Renal cortical epithelial cell (primary cell): Measurements from ENCODE around the gene GSG1. TPM values are rescaled to one million over a fixed set of nuclear protein-coding genes. Genes with fewer than 3 reads are reported as not detected.
A peak's percentile ranks its signal among the peaks of the same experiment; 100 is the strongest.
"Not testable (repeated sequence)": the region's sequence is repeated elsewhere in the genome, so short reads cannot be mapped to it uniquely, and the experiment has no call there.

Source experiments
- DNase-seq: peaks from one replicate; pipeline ENCODE4 v3.0.0-alpha.2; 2011; ENCODE audit warnings: low read depth
- total RNA-seq: library from RNA; depleted of rRNA; stranded (reverse); fragments of >200 nt; gene quantifications from 2 replicates; pipeline ENCODE4 v1.2.3, GENCODE V29; 2014

Gene GSG1
- total RNA-seq, 1 donor from 2014 or later: 5.1 TPM

DNA sequence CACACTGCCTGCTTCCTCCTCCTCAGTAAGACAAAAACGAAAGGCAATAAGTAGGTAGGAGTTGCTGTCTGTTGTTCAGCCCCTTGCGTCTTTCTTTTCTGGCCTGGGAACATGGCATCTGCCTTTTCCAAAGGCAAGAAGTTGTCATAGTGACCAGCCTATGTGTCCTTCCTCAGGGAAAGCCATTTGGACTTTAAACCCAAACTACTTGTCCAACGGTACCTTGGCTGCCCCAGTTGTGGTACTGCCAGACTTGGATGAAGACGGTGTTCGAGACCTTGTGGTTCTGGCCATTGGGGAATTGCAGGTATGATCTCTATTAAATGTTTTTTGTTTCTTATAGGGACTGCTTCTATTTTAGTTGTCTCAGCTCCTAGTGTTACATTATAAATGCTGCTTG is 40.8 kb downstream of the GSG1 start:
- no peak for DNase-seq

- DNase-seq: no peak
Measured at GRCh38 chr12:13061377-13061776, 42.1 kb downstream of the GSG1 start.

DNA sequence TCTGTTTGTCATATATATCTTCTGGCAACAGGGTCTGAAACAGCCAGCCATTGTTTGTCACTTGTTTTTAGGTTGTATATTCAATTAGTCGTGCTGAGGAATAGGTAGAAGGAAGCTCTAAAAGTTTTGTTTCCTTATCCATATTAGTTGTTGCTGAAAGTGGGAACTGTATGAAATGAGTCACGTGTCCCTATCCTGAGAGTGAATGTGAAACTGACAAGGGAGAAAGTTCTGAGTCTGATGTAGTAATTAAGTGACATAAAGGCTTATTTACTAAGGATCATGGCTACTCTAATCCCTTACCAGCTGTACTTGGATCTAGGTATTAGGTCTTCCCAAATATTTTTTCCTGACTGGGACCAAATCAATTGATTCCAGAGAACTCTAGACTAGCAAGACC is 42.9 kb downstream of the GSG1 start:
- DNase-seq: peak; percentile 10

DNA sequence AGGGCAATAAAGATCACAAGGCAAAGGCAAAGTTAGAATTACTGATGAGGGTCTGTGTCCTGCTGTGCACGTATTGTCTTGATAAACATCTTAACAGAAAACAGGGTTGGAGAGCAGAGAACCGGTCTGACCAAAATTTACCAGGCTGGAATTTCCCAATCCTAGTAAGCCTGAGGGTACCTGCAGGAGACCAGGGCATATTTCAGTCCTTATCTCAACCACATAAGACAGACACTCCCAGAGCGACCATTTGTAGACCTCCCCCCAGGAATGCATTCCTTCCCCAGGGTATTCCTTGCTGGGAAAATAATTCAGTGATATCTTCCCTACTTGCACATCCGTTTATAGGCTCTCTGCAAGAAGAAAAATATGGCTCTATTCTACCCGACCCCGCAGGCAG is 49.9 kb downstream of the GSG1 start:
- not testable (repeated sequence) for DNase-seq

DNA sequence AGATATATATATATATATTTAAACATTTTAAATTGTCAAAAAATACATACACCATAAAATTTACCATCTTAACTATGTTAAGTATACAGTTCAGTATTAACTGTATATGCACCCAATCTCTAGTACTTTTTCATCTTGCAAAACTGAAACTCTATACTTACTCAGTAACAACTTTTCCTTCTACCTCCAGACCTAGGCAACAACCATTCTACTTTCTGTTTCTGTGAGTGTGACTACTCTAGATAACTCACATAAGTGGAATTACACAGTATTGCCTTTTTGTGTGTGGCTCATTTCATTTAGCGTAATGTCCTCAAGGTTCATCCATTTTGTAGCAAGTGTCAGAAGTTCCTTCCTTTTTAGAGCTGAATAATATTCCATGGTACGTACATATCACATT is 51.0 kb downstream of the GSG1 start:
- DNase-seq: no peak

DNA sequence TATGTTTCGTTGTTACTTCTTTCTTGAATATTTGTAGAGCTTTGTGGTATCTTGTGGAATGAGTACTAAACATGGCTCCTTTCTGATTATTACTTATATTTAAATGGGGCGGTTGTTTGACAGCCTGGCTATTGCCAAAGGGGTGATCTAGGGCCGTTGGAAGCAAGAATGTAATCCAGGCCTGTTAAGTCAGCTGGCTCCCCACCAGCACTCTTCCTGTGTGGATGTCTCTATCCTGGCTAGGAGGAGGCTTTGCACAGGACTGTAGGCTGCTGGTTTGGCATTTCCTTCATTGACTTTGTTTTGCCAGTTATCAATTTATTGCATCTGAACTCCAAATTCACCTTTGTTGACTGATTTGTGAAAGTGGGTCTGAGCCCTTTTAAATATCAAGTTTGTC is 53.7 kb downstream of the GSG1 start:
- DNase-seq: no peak

- peak; percentile 17 for DNase-seq
Measured at GRCh38 chr12:13046964-13047363, 56.5 kb downstream of the GSG1 start.

DNA sequence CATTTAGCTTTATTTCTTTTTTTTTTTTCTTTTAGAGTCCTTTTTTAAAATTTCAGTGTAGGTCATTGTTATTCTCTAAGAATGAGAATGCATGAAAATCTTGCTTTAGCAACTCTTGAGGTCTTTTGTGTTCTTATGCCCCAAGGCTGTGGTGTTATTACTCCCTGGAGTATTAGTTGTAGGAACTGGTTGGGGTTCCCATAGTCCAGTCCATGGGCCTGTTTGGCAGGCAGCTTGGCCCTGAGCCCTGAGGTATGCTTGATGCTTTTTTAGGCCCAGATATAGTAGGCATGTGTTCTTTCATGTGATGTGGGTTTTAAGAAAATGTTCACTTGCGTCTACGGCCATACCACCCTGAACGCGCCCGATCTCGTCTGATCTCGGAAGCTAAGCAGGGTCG is 57.7 kb downstream of the GSG1 start:
- DNase-seq: no peak

- DNase-seq: peak; percentile 2
Measured at GRCh38 chr12:13044906-13045299, 58.6 kb downstream of the GSG1 start.

GRCh38 chr12:13044002-13044905 is 59.2 kb downstream of the GSG1 start, which contains the start of gene FAM234B:
FAM234B (plus strand) TSS chr12:13044381; CDS start chr12:13044404, 23 bp downstream.
- DNase-seq: peak; percentile 65

DNA sequence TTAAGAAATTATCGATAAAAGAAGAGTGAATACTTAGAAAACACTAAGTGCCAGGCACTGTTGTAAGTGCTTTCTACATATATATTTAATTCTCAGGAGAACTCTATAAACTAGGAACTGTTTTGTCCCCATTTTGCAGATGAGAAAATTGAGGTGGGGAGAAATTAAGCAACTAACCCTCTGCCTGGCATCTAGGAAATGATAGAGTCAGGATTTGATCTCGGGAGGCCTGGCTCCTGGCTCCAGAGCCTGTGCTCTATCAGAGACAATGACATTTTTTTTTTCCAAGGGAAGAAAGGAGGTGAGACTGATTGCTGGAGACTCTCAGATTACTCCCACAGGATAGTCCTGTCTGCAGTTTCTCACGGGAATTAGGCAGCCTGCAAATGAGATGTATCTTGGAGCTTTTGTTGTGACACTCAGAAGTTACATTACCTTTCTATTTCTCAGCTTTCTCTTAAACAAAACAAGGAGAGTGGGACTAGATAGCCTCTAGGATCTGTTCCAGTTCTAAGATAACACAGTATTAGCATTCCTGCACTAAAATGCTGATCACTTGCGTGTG is 60.7 kb downstream of the GSG1 start:
- DNase-seq: no peak

DNA sequence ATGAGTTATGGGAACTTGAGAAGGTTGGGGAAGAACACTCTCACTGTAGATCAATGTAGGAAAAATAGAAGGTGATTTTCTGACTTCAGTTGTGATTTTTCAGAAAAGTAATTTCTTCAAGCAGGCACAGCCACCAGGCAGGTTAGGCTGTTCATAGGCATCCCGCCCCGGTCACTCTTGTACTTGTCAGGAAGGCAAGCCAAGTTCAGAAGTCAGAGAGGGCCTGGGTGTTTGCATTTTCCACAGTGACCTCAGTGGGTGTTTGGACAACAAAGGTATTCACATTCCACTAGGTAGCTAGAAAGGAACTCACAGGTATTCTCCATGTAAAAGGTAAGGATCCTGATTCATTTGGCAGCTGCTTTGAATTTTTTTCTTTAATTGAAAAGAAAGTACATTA is 62.2 kb downstream of the GSG1 start:
- DNase-seq: no peak

- DNase-seq: peak; percentile 3
Measured at GRCh38 chr12:13039328-13039956, 64.0 kb downstream of the GSG1 start.

DNA sequence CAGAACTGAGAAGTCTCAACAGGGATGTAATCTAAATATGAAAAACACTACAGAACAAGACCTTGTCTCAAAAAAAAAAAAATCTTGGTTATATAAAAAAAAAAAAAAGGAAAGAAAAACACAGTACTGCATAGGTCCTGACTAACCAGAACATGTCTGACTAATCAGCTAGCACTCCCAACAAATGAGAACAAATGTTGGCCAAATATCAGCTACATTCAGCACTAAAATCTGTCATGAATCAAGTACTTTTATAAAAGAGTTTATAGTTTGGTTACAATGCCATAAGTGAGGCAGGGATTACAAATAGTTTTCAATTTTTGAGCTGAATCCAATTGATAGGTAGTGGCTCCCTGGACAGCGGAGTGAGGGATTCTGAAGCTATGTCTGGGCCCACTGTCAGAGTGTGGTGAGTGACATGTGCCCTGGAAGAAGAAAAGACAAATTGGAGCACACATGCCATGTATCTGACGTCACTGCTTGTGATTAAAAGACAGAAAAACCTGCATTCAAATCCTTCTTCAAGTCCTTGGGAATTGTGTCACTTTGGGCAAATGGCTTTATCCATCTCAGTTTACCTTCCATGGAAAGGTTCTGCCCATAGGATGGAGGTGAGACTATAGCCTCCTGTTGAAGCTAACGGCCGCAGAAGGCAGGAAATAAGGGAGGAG is 64.8 kb downstream of the GSG1 start:
- peak; percentile 40 for DNase-seq

DNA sequence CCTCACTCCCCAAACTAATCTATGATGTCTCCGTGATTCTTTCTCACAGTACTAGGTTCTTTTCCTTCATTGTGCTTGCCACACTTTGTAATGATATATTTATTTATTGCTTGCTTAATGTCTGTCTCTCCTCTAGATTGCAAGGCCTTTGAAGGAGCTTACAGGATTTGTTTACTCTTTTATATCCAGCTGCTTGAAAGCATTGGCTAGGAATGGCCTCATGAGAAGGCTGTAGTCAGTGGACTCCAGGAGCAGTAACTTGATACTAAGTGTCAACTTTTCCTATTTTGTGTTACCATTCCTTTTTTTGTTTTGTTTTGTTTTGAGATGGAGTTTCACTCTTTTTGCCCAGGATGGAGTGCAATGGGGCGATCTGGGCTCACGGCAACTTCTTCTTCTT is 66.6 kb downstream of the GSG1 start:
- no peak for DNase-seq

- not testable (repeated sequence) for DNase-seq
Measured at GRCh38 chr12:13035335-13035734, 68.1 kb downstream of the GSG1 start.

Other genes with a start within 250 kb of the GSG1 start
- 55.9 and 101 TPM in 2 replicates for gene GPRC5A, start 212.1 kb downstream of the GSG1 start, total RNA-seq
- gene GPRC5D, start 151.5 kb downstream of the GSG1 start, total RNA-seq: not detected in 2 replicates
- gene HEBP1, start 103.4 kb downstream of the GSG1 start, total RNA-seq: 5.9 and 30.0 TPM in 2 replicates
- gene FAM234B, start 59.3 kb downstream of the GSG1 start, total RNA-seq: 3.1 and 7.5 TPM in 2 replicates
- gene EMP1, start 93.1 kb upstream of the GSG1 start, total RNA-seq: 60.2 and 110 TPM in 2 replicates